Stromal cell of bone marrow (primary cell): Measurements from ENCODE around the gene RTL10.
"Not testable (repeated sequence)": the region's sequence is repeated elsewhere in the genome, so short reads cannot be mapped to it uniquely, and the experiment has no call there.

Source experiments
- DNase-seq: peaks from one replicate; pipeline ENCODE4 v3.0.0-alpha.2; 2012; ENCODE audit warnings: low read depth

Gene RTL10

GRCh38 chr22:19889951-19890350 is 35.3 kb upstream of the RTL10 start:
- DNase-seq, result no peak

DNA sequence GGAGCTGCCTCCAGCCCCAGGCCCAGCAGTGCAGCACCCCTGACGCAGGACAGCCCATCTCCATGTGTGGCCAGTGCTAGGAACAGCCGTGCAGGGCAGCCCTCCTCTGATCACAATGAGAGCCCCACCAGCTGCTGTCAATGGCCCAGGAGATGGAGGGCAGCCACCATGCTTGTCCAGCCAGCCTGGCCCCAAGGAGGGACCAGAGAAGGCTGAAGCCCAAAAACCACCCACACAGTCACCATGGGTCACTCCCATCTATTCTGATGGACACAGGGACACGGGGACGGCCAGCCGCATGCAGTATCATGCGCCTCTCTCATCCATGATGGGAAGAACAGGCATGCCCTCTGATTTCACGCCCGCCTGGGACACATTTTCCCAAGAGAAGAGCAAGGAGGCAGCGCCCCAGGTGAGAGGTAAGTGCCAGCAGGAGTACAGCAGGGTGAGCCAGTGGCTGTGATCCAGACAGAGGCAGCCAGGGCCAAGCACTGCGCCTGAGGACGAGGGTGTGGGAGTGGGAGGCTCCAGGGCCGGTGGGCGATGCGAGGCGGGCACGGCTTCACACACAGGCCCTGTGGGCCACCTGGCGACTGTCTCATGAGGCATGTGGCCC is 33.6 kb upstream of the RTL10 start:
- no peak for DNase-seq

- no peak for DNase-seq
These were observed 32.7 kb upstream of the RTL10 start for GRCh38 chr22:19887256-19887985.

DNA sequence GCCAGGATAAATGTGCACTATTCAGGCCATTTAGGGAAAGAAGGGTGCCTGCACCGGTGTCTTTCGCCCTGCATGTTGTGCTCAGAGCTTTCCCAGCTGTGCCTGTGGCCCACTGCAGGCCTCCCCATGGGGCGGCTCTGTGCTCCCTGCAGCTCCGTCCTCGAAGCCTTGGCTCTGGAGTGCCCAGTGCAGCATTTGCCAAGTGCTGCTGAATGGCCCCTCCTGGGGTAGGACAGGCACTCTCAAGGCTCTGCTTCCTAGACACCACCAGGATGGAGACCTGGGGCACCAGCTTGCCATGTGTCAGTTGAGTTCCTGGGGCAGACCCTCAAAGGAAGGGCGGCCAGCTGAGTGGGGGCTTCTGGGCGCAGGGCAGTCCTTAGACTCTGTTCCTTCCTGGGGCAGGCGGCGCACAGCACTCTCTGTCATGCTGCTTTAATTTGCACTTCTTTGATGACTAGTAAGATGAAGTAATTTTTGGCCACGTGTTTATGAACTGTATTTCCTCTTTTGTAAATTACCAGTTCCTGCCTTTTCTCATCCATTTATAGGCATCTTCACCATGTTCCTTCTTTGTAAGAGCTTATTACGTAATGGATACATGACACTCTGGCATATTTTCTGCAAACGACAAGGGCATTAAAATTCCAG is 32.1 kb upstream of the RTL10 start:
- peak; percentile 28 for DNase-seq

- no peak for DNase-seq
These were observed 31.3 kb upstream of the RTL10 start for GRCh38 chr22:19885841-19886592.

DNA sequence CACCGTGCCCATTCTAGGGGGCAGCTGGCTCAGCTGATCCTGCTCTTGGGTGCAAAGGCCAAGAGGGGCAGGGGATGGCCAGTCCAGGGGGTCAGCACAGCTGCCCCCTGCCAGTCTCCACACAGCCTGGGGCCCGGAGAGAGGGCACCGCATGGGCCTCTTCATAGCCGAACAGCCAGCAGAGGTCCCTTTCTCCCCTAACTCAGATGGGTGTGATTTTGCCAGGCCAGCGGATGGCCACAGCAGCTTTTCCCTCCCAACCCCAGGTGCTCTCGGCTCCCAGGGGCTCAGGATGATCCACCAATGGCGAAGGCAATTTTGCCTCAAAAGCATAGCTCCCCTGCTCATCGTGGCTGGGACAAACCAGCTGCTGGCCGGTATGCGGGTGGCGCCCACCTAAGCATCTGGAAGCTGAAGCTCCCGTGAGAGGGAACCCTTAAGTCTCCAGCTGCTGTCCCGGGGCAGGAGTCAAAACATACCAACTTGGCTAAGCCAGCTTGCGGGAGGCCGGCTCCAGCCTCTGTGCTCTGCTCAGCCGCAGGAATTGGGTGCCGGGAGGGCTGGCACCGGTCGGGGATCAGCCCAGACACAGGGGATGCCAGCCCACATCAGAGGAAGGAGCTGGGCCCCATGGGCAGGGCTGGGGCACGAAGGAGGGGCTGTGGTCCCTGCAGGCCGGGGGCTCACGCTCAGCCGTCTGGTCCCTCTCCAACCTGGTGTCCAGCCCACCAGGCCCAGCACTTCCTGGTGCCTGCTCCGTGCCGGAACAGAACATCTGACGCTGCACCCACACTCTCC is 30.5 kb upstream of the RTL10 start:
- no peak for DNase-seq

DNA sequence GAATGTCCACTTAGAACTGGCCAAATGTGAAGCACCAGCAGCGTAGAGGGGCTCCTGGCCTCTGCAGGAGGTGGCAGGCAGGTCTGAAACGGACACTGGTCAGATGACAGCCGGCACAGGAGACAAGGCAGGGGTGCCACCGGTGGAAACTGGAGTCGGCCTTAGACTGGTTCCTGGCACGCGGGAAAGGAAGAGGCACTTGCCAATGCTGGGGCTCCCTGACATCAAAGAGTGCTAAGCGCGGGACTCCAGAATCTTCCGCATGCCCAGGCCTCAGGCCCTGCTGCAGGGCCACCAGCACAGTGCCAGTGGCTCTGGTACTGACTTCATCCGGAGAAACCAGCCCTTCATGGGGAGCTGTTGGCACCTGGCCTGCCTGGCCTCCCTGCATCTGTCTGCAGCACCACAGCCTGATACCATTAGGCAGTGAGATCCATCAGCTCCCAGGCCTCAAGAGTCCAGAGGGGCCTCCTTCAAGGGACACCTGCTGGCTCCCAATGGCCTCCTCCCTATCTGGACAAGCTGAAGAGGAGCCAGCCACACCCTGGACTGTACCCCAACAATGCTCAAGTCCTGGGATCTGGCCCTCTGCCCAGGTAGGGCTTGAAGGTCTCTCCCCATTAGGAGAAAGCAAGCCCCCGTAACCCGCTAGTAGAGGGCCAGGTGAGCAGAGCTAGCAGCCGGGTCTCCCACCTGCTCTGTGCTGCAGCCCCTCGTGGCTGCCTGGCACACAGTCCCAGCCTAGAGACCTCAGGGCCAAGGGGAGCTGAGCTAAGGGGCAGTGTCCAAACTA is 29.7 kb upstream of the RTL10 start:
- DNase-seq, result no peak

DNA sequence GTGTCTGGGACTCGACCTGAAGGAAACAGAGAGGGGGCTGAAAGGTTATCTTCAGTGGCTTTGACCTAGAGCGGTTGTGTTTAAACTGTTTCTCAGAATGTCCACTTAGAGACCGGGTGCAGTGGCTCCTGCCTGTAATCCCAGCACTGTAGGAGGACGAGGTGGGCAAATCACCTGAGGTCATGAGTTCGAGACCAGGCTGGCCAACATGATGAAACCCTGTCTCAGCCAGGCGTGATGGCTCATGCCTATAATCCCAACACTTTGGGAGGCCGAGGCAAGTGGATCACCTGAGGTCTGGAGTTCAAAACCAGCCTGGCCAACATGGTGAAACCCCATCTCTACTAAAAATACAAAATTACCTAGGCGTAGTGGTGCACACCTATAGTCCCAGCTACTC is 28.8 kb upstream of the RTL10 start:
- not testable (repeated sequence) for DNase-seq

- DNase-seq, result no peak
These were observed 28.0 kb upstream of the RTL10 start for GRCh38 chr22:19882446-19883381.

- DNase-seq, result peak; percentile 61
These were observed 26.3 kb upstream of the RTL10 start for GRCh38 chr22:19880786-19881569.

DNA sequence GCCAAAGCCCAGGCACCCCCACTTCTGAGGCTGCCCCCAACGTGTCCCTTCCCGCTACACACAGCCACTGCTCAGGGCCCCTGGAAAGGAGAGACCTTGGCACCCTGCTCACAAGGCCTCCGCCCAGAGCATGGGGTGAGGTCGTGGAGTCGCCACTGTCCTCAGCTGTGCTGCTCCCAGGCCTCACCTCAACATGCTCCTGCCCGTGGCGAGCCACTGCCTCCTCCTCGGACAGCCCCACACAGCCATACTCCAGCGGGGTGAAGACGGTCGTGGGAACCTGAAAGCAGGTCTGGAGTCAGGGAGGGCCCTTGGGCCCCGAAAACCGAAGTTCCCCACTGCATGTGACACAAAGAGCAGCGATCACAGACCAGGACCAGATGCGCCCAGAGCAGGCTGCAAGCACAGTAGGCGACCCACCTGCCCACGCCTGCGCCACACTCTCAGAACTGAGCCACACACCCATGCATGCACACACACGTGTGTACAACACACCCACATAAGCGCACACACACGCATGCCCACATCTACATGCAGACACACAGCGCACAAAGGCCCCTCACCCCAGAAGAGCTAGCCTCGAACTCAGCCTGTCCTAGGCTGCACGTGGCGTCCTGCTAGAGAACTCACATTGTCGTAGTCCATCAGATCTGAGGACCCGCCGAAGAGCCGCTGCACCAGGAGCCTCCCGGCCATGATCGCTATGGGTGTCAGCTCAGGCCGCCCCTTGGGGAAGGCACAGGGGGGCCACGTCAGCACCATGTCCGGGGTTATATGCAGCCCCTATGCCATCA is 25.5 kb upstream of the RTL10 start:
- DNase-seq, result no peak

DNA sequence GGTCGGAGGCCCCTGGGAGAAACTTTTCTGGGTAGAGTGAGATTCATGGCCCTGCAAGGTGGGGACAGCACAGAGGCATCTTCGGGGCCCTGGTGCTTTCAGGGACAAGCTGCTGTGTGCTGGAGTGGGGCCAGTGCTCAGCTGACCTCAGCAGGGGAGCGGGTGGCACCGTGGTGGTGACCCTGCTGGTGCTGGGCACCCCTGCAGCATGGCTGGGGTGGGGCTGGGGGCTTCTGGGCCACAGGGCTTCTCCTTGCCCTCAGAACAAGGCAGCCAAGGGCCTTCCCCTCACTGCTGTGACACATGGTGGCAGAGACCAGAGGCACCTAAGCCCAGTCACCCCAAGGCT is 24.9 kb upstream of the RTL10 start:
- DNase-seq, result no peak

DNA sequence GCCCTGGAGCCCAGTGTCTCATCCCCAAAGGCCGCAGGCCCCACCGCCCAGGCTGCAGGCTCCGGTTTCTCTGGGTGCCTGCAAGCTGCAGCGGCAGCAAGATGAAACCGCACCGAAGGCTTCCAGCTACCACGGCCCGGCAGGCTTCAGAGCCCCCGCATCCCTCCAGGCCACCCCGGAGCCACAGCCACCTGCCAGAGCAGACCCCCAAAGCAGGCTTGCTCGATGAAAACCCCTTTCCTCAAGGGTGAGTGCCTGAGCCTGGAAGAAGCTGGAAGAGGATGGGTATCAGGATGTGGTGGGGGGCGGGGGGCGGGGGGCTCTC is 24.5 kb upstream of the RTL10 start:
- DNase-seq, result no peak

DNA sequence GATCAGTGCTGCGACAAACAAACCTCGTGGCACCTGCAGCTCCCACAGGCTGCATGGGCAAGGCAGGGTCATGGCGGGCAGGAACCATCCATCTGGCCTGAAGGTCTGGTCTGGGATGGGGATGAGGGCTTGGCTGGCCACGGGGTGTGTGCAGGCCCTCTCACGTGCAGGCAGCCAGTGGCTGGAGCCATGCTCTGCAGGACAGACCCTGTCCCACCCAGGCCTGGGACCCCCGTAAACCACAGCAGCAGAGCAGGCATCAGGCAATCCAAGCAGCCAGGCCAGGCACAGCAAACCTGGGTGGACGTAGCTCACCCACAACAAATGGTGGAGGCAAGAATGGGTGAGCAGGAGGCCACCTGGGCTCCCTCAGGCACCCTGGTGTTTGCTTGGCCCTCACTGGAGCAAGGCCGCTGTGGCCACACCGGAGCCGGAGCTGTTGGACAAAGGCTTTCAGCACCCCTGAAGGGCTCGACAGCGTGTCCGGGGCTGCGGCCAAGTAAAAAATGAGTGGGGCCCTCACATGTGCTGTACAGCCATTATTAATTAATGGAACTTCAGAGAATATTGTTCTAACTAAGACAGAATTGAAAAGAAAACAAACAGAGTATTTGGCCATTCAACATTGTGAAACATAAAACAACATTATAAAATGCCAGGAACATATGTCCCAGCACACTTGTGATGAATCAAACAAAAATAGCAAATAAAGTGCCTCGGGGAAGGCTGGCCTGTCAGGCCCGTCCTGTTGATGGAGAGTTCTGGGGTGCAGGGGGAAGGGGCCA is 24.0 kb upstream of the RTL10 start:
- DNase-seq, result no peak

DNA sequence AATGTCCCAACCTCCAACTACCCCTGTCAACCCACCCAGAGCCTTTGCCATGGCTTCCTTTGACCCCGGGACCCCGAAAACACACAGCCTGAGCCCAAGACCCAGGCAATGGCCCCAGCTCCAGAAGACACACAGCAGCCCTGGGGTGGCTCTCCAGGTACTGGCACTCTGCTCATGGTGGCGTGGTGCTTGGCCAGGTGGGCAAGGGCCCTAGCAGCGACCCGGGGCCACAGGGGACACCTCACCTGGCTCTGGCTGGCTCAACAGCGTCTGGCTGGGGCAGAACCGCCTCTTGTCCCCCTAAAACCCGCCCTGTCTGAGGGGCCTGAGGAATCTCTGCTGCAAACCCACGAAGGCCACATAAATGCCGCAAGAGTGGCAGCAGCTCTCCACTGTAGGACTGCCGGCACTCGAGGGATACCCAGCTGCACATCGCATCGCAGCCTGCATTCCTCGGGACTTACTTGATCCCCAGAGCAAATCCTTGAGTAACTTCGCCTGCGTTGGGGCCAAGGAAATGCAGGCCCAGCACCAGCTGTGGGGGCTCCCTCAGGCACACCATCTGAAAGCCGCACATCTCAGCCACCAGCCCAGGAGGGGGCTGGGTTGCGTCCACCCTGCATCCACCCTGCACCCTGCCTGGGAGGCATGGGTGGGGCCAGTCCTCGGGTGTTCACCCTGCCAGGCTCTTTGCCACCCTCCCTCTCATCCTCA is 23.1 kb upstream of the RTL10 start:
- DNase-seq, result no peak

DNA sequence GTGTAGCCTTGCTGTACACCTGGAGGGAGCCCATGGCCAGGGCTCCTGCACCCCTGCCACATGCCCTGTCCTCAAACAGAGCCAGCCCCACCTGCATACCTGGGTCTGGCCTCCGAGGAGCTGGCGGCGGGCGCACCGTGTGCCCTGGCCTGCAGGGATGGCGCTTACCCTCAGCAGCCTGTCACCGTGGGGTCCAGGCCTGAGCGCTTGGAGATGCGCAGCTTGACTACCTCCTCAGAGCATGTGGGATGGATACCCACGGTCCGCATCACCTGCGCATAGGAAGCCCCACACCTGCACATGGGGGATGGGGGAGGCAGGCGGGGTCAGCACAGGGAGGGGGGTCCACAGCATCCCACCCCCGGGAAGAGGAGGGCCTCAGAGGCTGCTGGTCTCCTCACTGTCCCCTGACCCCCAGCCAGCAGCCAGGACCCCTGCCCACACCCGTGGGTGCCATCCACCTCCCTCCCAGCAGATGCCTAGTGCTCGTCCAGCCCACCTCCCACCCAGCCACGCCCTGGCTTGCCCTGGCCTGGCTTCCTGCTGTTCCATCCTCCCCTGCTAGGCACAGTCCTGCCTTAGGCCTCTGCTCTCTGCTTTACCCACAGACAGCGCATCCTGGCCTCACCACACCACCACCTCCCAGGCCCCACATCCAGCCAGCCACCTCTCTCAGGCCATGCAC is 22.4 kb upstream of the RTL10 start:
- DNase-seq, result no peak
